ENCODE measurements around the gene GPR31.

The GPR31 gene

GRCh38 chr6:167116109-167116837 lies 41.5 kb downstream of the GPR31 start:
- DNase-seq: no peak

- DNase-seq: no peak
Measured at GRCh38 chr6:167115054-167115453, 42.7 kb downstream of the GPR31 start.

GRCh38 chr6:167113935-167114910 lies 43.6 kb downstream of the GPR31 start:
- DNase-seq: no peak

- no peak for DNase-seq
Measured at GRCh38 chr6:167113047-167113754, 44.6 kb downstream of the GPR31 start.

GRCh38 chr6:167112421-167112820 lies 45.4 kb downstream of the GPR31 start:
- no peak for DNase-seq

- DNase-seq: no peak
Measured at GRCh38 chr6:167111597-167111996, 46.2 kb downstream of the GPR31 start.

GRCh38 chr6:167109651-167110050 lies 48.1 kb downstream of the GPR31 start:
- DNase-seq: no peak

- no peak for DNase-seq
Measured at GRCh38 chr6:167108278-167108677, 49.5 kb downstream of the GPR31 start.

- no peak for DNase-seq
Measured at GRCh38 chr6:167107787-167108186, 50.0 kb downstream of the GPR31 start.

GRCh38 chr6:167106406-167106805 lies 51.4 kb downstream of the GPR31 start:
- no peak for DNase-seq

Measured in AML-193 (cell line).